OCI-LY7 (cell line): Measurements from ENCODE around the gene ZNF554.

Experiments
- EZH2phosphoT487 ChIP-seq: fragments of 200-600 bp; sonication (generic); IDR thresholded peaks from 2 replicates; pipeline ENCODE4 v1.6.1; 2018; ENCODE audit warnings: low read depth, borderline replicate concordance, mild to moderate bottlenecking, mixed run types, antibody characterized with exemption, low read length, moderate library complexity, mixed read lengths
- TF ChIP-seq, protein P1 (sequence below): fragments of 200-600 bp; sonication (generic); conservative IDR thresholded peaks from 2 replicates; pipeline ENCODE4 v1.5.1; 2014; ENCODE audit warnings: mild to moderate bottlenecking, antibody characterized with exemption, low read length, moderate library complexity, mixed read lengths

DNA sequence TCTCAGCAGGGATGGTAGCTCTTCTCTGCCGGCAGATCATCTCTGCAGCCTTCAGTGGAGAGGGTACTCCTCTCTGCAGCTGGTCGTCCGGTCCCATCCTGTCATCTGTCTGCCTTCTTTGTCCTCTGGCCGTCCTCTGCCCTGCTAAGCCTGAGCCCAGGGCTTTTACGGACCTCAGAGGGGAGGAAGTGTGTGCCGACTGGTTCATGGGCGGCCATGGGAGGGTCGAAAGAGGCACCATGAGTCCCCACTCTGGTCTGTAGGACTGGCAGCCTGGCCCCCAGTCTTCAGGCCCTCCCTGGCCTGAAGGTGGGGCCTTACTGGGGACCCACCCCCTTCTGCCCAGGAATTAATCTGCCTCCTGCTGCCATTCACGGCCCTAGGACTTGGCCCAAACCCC, 4.0 kb downstream of the ZNF554 start:
- TF ChIP-seq, protein P1, sequence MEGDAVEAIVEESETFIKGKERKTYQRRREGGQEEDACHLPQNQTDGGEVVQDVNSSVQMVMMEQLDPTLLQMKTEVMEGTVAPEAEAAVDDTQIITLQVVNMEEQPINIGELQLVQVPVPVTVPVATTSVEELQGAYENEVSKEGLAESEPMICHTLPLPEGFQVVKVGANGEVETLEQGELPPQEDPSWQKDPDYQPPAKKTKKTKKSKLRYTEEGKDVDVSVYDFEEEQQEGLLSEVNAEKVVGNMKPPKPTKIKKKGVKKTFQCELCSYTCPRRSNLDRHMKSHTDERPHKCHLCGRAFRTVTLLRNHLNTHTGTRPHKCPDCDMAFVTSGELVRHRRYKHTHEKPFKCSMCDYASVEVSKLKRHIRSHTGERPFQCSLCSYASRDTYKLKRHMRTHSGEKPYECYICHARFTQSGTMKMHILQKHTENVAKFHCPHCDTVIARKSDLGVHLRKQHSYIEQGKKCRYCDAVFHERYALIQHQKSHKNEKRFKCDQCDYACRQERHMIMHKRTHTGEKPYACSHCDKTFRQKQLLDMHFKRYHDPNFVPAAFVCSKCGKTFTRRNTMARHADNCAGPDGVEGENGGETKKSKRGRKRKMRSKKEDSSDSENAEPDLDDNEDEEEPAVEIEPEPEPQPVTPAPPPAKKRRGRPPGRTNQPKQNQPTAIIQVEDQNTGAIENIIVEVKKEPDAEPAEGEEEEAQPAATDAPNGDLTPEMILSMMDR, result no peak
- TF ChIP-seq EZH2phosphoT487, result no peak
